OCI-LY3 (cell line): ENCODE results near the gene BCKDHA.

Source experiments
- H2AFZ ChIP-seq: fragments of 200-600, 300-600 bp; shearing (Covaris generic); 2 replicates; pipeline ENCODE4 v1.6.0; 2014; ENCODE audit warnings: antibody characterized with exemption, low read depth, low read length
- H3K27ac ChIP-seq: fragments of 200-600, 300-600 bp; sonication (generic); 2 replicates; pipeline ENCODE4 v1.5.1; 2014; ENCODE audit warnings: mild to moderate bottlenecking, low read length, moderate library complexity, mixed read lengths
- H3K27me3 ChIP-seq: fragments of 200-600, 300-600 bp; sonication (generic); 2 replicates; pipeline ENCODE4 v1.6.1; 2014; ENCODE audit warnings: low read depth, low read length, mixed read lengths
- H3K36me3 ChIP-seq: fragments of 200-600, 300-600 bp; sonication (generic); replicated peaks from 2 replicates; pipeline ENCODE3; 2014; ENCODE audit warnings: low read depth, low read length, mixed read lengths
- H3K4me1 ChIP-seq: fragments of 300-600, 200-600 bp; sonication (generic); 2 replicates; pipeline ENCODE4 v1.6.1; 2014; ENCODE audit warnings: low read length, mixed read lengths
- H3K4me2 ChIP-seq: fragments of 200-600, 300-600 bp; sonication (generic); 2 replicates; pipeline ENCODE4 v1.6.1; 2014; ENCODE audit warnings: low read length, mixed read lengths
- H3K4me3 ChIP-seq: fragments of 300-600, 200-600 bp; sonication (generic); 2 replicates; pipeline ENCODE4 v1.5.1; 2014; ENCODE audit warnings: antibody characterized with exemption, mild to moderate bottlenecking, low read length, moderate library complexity
- H3K79me2 ChIP-seq: fragments of 300-600, 200-600 bp; shearing (Covaris generic); 2 replicates; pipeline ENCODE4 v1.6.1; 2014; ENCODE audit warnings: mild to moderate bottlenecking, low read length, mixed read lengths
- H3K9ac ChIP-seq: fragments of 300-600, 200-600 bp; shearing (Covaris generic); 2 replicates; pipeline ENCODE4 v1.6.0; 2014; ENCODE audit warnings: mild to moderate bottlenecking, low read length, moderate library complexity
- H3K9me3 ChIP-seq: fragments of 200-600, 300-600 bp; shearing (Covaris generic); 2 replicates; pipeline ENCODE4 v1.6.1; 2014; ENCODE audit warnings: low read length, mixed read lengths; ENCODE audit not compliant: insufficient read depth
- H4K20me1 ChIP-seq: fragments of 200-600, 300-600 bp; sonication (generic); 2 replicates; pipeline ENCODE4 v1.6.1; 2016; ENCODE audit warnings: low read length, mixed read lengths; ENCODE audit not compliant: insufficient read depth
- EZH2phosphoT487 ChIP-seq: fragments of 200-600 bp; shearing (Covaris generic); IDR thresholded peaks from 2 replicates; pipeline ENCODE4 v1.6.1; 2018; ENCODE audit warnings: antibody characterized with exemption, mixed run types, low read depth
- TF ChIP-seq, protein P1 (sequence below): fragments of 200-600, 300-600 bp; sonication (generic); IDR thresholded peaks from 2 replicates; pipeline ENCODE4 v1.5.1; 2014; ENCODE audit warnings: antibody characterized with exemption, low read length, low read depth

Gene BCKDHA

GRCh38 chr19:41422955-41423354 lies 25.3 kb downstream of the BCKDHA start:
- Histone ChIP-seq H3K9me3 (no peaks in the 10 kb centered on the region), H3K9ac (no peak overlapping the region), H3K36me3 (peaks cover 8% of the 10 kb centered on the region), H3K27me3 (no peaks in the 10 kb centered on the region), H3K4me2 (no peak overlapping the region), H3K27ac (no peak overlapping the region), H4K20me1 (no peaks in the 10 kb centered on the region), H3K4me1 (no peaks in the 10 kb centered on the region), H3K79me2 (no peaks in the 10 kb centered on the region), H2AFZ (no peak overlapping the region), H3K4me3 (no peak overlapping the region)
- TF ChIP-seq, protein P1, sequence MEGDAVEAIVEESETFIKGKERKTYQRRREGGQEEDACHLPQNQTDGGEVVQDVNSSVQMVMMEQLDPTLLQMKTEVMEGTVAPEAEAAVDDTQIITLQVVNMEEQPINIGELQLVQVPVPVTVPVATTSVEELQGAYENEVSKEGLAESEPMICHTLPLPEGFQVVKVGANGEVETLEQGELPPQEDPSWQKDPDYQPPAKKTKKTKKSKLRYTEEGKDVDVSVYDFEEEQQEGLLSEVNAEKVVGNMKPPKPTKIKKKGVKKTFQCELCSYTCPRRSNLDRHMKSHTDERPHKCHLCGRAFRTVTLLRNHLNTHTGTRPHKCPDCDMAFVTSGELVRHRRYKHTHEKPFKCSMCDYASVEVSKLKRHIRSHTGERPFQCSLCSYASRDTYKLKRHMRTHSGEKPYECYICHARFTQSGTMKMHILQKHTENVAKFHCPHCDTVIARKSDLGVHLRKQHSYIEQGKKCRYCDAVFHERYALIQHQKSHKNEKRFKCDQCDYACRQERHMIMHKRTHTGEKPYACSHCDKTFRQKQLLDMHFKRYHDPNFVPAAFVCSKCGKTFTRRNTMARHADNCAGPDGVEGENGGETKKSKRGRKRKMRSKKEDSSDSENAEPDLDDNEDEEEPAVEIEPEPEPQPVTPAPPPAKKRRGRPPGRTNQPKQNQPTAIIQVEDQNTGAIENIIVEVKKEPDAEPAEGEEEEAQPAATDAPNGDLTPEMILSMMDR: no peak
- TF ChIP-seq EZH2phosphoT487: no peak

DNA sequence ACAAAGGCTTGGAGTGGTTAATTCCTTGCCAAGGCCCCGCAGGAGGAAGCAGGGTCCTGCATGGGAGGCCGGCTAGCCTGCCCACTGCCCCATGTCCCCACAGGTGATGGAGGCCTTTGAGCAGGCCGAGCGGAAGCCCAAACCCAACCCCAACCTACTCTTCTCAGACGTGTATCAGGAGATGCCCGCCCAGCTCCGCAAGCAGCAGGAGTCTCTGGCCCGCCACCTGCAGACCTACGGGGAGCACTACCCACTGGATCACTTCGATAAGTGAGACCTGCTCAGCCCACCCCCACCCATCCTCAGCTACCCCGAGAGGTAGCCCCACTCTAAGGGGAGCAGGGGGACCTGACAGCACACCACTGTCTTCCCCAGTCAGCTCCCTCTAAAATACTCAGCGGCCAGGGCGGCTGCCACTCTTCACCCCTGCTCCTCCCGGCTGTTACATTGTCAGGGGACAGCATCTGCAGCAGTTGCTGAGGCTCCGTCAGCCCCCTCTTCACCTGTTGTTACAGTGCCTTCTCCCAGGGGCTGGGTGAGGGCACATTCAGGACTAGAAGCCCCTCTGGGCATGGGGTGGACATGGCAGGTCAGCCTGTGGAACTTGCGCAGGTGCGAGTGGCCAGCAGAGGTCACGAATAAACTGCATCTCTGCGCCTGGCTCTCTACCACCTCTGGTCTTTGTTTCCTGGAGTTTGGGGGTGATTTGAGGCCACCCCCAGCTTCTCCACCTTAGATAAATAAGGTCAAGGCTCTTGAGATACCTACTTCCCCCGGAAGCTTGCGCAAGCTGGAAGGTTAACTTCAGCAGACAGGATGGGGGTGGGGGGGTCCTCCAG lies 26.9 kb downstream of the BCKDHA start:
- H3K4me2 ChIP-seq: no peak overlapping the region
- no peaks in the 10 kb centered on the region for H3K9me3 ChIP-seq
- H3K27me3 ChIP-seq: no peaks in the 10 kb centered on the region
- H4K20me1 ChIP-seq: no peaks in the 10 kb centered on the region
- no peaks in the 10 kb centered on the region for H3K79me2 ChIP-seq
- no peaks in the 10 kb centered on the region for H3K4me1 ChIP-seq
- H3K4me3 ChIP-seq: no peak overlapping the region
- TF ChIP-seq, protein P1: no peak
- TF ChIP-seq EZH2phosphoT487: no peak
- peaks cover 11% of the 10 kb centered on the region for H3K36me3 ChIP-seq
- no peak overlapping the region for H3K27ac ChIP-seq
- no peak overlapping the region for H2AFZ ChIP-seq
- no peak overlapping the region for H3K9ac ChIP-seq

DNA sequence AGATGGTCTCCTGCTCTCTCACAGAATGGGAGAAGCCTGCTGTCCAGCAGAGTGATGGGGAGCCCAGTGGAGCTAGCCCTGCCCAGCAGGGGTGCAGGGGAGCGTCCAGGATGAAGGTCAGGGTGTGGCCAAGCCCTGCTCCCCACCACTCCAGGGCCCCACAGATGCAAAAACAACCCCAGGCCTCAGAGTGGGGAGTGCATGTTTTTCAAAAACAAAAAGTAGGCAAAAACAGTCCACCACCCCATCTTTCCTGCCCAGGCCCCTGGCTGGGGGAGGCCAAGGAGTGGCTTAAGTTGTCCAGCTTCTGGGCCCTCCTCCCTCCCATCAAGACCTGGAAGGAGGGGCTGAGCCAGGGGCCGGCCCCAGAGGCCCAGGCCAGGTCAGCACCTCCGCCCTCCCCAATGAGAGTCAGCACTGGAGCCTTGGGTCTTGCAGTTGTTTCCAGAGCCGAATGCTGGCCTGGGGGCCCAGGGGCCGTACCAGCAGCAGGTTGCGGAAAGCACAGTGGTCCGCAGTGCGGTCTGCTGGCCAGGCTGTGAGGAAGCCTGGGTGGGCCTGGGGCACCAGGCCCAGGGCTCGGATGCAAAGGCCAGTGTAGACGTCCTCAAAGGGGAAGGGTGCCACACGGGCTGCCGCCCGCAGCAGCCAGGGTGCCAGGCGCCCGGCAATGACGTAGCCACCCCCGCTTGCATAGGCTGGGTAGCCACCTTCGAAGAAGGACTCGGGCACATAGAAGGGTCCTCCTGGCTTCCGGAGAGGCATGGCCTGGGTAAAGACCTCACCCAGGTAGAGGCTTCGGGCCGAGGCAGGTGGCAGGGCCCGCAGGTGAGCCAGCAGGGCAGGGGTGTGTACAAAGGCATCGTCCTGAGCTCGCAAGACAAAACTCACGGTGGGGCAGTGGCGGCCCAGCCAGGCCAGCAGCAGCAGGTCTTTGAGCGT lies 27.8 kb downstream of the BCKDHA start:
- TF ChIP-seq, protein P1: no peak
- no peak for TF ChIP-seq EZH2phosphoT487
- Histone ChIP-seq H3K36me3 (peaks cover 5% of the 10 kb centered on the region), H3K4me2 (no peak overlapping the region), H3K79me2 (no peaks in the 10 kb centered on the region), H3K4me1 (no peaks in the 10 kb centered on the region), H2AFZ (no peak overlapping the region), H3K4me3 (no peak overlapping the region), H3K27ac (no peak overlapping the region), H3K27me3 (no peaks in the 10 kb centered on the region), H3K9me3 (no peaks in the 10 kb centered on the region), H4K20me1 (no peaks in the 10 kb centered on the region), H3K9ac (no peak overlapping the region)
